HG02610 (cell line): ENCODE measurements around the gene ETV6.

Source experiments
- ATAC-seq: cut with Tn5 transposase; IDR thresholded peaks from one replicate; pipeline ENCODE4 v1.9.1; 2021; ENCODE audit warnings: mild to moderate bottlenecking, moderate library complexity; ENCODE audit not compliant: unreplicated experiment

Gene ETV6

GRCh38 chr12:11769723-11770514, 120.4 kb downstream of the ETV6 start:
- ATAC-seq = no peak

- no peak for ATAC-seq
These were observed 121.9 kb downstream of the ETV6 start for GRCh38 chr12:11771356-11771755.

GRCh38 chr12:11771895-11772502, 122.5 kb downstream of the ETV6 start:
- ATAC-seq = peak; percentile 56

GRCh38 chr12:11773889-11774677, 124.6 kb downstream of the ETV6 start:
- no peak for ATAC-seq

GRCh38 chr12:11774821-11775220, 125.3 kb downstream of the ETV6 start:
- ATAC-seq = no peak

GRCh38 chr12:11776316-11776715, 126.8 kb downstream of the ETV6 start:
- no peak for ATAC-seq

GRCh38 chr12:11777451-11777850, 128.0 kb downstream of the ETV6 start:
- ATAC-seq = no peak

- ATAC-seq = no peak
These were observed 128.5 kb downstream of the ETV6 start for GRCh38 chr12:11777962-11778361.

- peak; percentile 20 for ATAC-seq
These were observed 129.5 kb downstream of the ETV6 start for GRCh38 chr12:11778713-11779685.

- peak; percentile 75 for ATAC-seq
These were observed 131.1 kb downstream of the ETV6 start for GRCh38 chr12:11780521-11781101.

- ATAC-seq = no peak
These were observed 133.5 kb downstream of the ETV6 start for GRCh38 chr12:11782914-11783420.

GRCh38 chr12:11785712-11786111, 136.2 kb downstream of the ETV6 start:
- ATAC-seq = no peak

GRCh38 chr12:11786638-11787365, 137.3 kb downstream of the ETV6 start:
- ATAC-seq = no peak

- no peak for ATAC-seq
These were observed 138.0 kb downstream of the ETV6 start for GRCh38 chr12:11787437-11787836.

GRCh38 chr12:11787933-11788849, 138.7 kb downstream of the ETV6 start:
- ATAC-seq = no peak

- ATAC-seq = no peak
These were observed 144.6 kb downstream of the ETV6 start for GRCh38 chr12:11793921-11794710.

GRCh38 chr12:11794751-11795150, 145.3 kb downstream of the ETV6 start:
- no peak for ATAC-seq
